Ureter (tissue), 1 donor: ENCODE data around the gene FBXO2. TPM values are rescaled to one million over a fixed set of nuclear protein-coding genes. Genes with fewer than 3 reads are reported as not detected.

Experiments
- DNase-seq: peaks from one replicate; pipeline ENCODE4 v3.0.0-alpha.2; 2020; ENCODE audit warnings: low spot score
- total RNA-seq: library from RNA; stranded (reverse); gene quantifications from one replicate; pipeline ENCODE4 v1.2.4, GENCODE V29; 2023
- donor health status: DM: yes; HTN: yes; CAD: no.

Gene FBXO2
- total RNA-seq, 1 donor from 2014 or later = 3.5 TPM

DNA sequence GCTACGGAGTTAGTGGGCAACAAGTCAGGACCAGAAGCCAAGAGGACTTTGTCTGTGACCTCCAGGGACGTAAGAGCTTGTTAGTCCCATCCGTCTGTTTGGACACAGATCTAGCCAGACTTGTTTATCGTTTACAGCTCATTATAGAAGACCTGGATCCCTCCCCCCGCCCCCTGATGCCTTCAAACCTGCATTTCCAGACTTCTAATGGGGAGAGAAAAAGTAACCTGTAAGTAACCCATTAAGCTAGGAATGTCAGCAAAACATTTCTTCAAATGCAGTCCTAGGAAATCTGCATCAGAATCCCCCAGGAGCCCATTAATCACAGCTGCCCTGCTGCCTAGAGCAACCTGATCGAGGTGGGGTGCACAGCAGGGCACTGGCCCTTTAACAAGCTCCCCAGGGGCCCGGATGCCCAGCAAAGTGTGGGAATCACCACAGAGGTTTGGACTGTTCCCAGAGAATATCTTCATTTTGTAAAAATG lies 28.1 kb upstream of the FBXO2 start:
- no peak for DNase-seq

DNA sequence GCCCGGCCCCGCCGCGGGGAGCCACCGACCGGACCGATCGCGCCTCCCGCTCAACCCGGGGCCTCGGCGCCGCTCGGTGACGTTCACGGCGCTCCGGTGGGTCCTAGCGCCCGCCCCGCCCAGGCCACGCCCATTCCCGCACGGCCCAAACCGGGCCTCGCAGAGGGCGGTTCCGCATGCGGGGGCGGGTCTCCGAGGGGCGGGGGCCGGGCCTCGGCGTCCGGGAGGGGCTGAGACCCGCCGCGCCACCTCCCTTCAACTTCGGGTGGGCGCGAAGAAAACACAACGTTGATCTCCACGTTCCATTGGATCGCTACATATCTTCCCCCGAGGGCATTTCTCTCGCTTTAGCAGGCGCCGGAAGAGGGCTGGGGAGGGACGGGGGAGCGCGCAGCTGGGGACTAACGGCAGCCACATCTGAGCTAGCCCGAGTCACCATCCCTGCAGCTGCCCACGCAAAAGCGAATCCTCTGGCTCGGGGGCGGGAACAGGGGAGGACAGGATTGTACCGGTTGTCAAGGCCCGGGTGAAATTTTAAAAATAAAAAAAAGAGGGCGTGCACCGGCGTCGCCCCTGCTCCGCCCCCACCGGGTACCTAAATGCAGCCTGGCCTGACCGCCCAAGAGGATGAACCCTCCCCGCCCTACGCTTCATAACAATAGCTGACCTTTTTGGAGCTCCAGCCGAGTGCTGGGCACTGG lies 27.0 kb upstream of the FBXO2 start, which contains the start of gene MAD2L2:
Gene MAD2L2 (minus strand): TSS at position 78 of the 701 bp plus-strand sequence. CDS start 547 bp downstream, outside the sequence.
- DNase-seq = peak; percentile 86

GRCh38 chr1:11680270-11681070 lies 26.2 kb upstream of the FBXO2 start:
- DNase-seq = no peak

- no peak for DNase-seq
Measured at GRCh38 chr1:11678442-11678841, 24.2 kb upstream of the FBXO2 start.

GRCh38 chr1:11676386-11677103 lies 22.3 kb upstream of the FBXO2 start:
- no peak for DNase-seq

DNA sequence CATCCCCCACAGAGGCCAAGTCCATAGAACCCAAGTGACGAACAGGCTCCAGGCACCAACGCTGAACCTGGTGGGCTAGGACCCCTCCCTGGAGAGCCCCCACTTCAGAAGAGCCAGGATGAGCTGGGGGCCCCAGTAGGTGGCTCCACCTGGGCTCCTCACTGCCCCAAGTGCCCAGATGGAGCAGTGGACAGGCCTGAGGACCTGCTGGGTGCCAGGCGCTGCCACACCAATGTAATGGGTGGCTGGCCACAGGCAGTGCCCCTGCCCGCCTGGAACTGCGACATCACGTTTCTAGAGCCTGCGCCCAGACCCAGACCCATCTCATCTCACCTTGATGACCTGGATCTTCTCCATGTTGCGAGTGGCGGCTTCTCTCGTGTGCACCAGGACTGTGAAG lies 21.1 kb upstream of the FBXO2 start:
- DNase-seq = no peak

GRCh38 chr1:11674488-11674887 lies 20.3 kb upstream of the FBXO2 start:
- DNase-seq = no peak

DNA sequence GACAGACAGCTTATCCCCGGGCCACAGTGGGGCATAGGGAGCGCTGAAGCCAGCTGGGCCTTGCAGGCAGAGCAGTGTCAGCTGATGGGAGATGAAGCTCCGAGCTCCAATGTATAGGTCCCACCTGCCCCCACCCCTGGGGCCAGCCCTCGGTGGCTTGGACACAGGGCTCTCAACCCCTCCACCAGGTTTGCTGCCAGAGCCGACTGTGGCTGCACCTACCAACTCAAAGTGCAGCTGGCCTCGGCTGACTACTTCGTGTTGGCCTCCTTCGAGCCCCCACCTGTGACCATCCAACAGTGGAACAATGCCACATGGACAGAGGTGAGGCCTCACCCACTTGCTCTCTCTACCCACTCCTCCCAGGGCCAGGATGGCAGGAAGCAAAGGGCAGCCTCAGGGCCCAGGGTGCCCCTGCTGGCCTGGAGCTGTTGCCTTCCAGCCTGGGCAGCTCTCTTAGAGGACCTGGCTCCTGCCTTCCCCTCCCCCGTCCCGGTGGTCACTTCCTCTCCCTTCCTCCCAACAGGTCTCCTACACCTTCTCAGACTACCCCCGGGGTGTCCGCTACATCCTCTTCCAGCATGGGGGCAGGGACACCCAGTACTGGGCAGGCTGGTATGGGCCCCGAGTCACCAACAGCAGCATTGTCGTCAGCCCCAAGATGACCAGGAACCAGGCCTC lies 19.0 kb upstream of the FBXO2 start:
- DNase-seq = no peak

DNA sequence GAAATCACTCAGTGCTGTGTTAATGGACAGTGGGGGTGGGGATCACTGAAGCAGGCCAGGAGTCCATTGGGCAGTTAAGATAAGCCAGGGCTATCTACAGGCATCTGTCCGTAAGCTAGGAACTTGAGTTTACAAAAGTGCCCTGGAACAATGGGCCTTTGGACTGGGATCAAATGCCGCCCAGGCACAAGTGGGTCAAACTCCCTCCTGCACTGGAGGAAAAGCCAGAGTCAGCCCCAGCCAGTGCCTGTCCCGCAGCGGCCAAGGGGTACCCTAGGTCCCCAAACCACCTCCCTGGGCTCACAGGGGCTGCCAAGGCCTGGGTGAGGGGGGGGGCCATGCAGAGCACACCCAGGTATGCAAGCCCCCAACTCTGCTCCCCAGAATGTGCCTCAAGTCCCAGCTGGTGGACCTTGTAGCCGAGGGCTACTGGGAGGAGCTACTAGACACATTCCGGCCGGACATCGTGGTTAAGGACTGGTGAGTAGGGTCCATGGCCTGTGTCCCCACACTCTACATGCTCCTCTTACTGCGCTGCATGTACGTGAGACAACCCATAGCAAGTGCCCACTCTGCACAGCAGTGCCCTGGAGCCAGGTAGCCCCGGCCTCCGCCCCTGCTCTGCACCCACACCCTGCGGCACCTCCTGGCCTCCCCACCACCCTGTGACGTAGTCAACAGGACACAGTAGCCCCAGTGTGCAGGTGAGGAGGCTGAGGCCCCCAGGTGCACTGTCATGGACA lies 17.5 kb upstream of the FBXO2 start:
- no peak for DNase-seq

GRCh38 chr1:11671205-11671543 lies 16.9 kb upstream of the FBXO2 start:
- no peak for DNase-seq

DNA sequence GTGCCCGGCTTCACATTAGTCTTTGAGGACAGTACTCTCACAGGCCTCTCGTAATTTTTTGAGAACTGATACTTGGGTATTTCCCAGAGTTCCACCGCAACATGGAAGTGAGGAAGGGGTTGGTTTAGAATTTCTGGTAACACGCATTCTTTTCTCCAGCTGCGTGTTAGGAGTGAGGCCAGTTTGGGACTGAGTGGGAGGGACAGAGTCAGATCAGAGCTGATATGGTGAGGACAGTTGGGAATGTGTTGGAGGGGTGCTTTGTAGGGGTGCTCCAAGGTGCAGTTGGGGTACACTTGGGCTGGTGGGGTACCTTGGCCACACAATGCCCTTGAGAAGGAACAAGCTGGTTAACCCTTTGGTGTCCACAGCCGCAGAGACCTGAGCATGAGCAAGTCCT lies 16.5 kb upstream of the FBXO2 start:
- DNase-seq = no peak

- DNase-seq = no peak
Measured at GRCh38 chr1:11668516-11668915, 14.3 kb upstream of the FBXO2 start.

- DNase-seq = no peak
Measured at GRCh38 chr1:11664336-11665065, 10.3 kb upstream of the FBXO2 start.

GRCh38 chr1:11661103-11661502 lies 6.9 kb upstream of the FBXO2 start:
- no peak for DNase-seq

DNA sequence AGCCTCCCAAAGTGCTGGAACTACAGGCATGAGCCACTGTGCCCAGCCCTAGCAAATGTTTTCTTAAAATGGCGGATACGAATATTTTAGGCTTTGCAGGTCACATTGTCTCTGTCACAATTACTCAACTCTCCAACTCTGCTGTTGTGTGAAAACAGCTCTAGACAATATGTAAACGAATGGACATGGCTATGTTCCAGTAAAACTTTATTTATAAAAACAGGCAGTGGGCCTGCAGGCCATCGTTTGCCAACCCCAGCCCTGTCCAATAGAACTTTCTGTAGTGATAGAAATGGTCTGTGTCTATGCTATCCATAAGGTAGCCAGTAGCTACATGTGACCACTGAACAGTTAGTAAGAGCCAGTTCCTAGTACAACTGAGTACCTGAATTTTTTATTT lies 5.5 kb upstream of the FBXO2 start:
- DNase-seq = no peak

DNA sequence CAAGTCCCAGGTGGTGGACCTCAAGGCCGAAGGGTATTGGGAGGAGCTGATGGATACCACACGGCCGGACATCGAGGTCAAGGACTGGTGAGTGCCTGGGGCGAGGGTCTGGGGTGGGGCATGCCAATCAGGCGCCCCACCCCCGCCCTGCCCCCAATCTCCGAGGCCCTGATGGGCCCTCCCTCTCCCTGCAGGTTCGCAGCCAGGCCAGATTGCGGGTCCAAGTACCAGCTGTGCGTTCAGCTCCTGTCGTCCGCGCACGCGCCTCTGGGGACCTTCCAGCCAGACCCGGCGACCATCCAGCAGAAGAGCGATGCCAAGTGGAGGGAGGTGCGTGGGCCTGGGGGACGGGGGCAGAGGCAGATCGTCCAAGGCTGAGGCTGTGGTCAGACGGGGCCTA lies 4.3 kb upstream of the FBXO2 start:
- no peak for DNase-seq

DNA sequence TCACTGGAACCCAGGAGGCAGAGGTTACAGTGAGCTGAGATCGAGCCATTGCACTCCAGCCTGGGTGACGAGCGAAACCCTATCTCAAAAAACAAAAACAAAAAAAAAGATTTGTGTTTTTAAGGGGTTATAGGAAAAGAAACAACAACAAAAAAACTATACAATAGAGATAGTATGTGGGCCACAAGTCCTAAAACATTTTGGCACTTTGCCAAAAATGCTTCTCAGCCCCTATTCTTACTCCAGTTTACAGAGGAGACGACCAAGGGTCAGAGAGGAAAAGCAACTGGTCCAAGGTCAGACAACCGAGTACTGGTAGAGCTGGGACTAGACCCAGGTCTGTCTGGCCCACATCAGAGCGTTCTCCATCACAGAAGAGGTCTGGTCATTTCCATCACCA lies 3.4 kb upstream of the FBXO2 start:
- DNase-seq = no peak

DNA sequence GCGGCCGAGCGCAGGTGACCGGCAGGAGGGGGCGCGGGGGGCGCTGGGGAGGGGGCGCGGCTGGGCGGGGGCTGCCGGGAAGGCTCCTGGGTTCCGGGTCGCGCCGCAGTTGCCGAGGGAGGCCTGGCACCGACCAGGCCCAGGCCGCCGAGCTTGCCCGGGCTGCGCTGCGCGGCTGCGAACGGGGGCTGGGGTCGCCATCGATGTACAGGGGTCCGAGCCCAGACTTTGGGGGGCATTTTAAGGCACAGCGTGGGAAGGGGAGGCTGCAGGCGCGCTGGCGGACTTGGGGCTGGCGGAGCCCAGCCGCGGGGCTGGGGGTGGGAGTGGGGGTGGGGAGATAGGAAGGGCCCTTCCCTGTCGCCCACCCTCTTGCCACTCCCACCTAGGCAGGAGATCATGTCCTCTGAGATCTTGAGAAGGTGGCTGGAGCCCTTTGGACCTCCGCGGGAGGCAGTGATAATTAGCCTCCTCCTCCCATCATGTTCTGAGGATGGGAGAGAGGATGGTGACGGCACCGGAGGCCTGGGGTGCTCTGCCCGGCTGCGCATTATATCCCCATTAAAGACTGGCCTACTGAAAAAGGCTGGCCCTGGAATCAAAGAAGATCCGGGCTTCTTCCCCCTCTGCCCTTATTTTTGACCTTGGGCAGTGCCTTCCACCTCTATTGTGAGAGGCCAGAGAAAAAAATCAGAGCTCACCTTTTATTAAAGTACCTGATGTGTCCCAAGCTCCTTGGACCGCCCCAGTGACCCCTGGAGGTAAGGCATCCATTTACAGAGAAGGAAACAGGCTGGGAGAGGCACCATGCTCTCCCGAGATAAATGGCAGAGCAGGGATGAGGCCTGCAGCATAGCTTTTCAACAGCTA lies 945 bp upstream of the FBXO2 start:
- no peak for DNase-seq

GRCh38 chr1:11653861-11654136 lies 430 bp downstream of the FBXO2 start:
- no peak for DNase-seq
